MCF 10A (cell line): Measurements from ENCODE around the gene KCNQ5. TPM values are rescaled to one million over a fixed set of nuclear protein-coding genes. Genes with fewer than 3 reads are reported as not detected.

Source experiments
- BruUV-seq: library from RNA; stranded (reverse); fragments of 400-500 nt; replicated peaks from 2 replicates; lab custom pipeline; 2021; lab: Mats Ljungman, UMichigan
- CTCF ChIA-PET: fragments of 300-600 bp; sonication (Branson Sonifier 250); formaldehyde crosslinking; extraction: SDS; loops from one replicate; lab custom pipeline; 2021; ENCODE audit warnings: antibody characterized with exemption, inconsistent platforms; lab: Yijun Ruan, JAX
- POLR2A ChIA-PET: fragments of 300-600, 350-650 bp; sonication (Branson Sonifier 250); formaldehyde crosslinking; extraction: SDS; loops from one replicate; lab custom pipeline; 2020; ENCODE audit warnings: antibody characterized with exemption, inconsistent platforms; lab: Yijun Ruan, JAX
- DNase-seq: peaks from one replicate; pipeline ENCODE4 v3.0.0-alpha.2; 2018; ENCODE audit not compliant: unreplicated experiment
- H3K27ac Mint-ChIP-seq: one replicate; pipeline ENCODE4 v1.8.0; 2022; ENCODE audit warnings: mild to moderate bottlenecking, low read depth, mixed read lengths; ENCODE audit not compliant: unreplicated experiment
- H3K27me3 Mint-ChIP-seq: one replicate; pipeline ENCODE4 v1.8.0; 2022; ENCODE audit warnings: mixed read lengths; ENCODE audit not compliant: insufficient read depth, unreplicated experiment
- H3K36me3 Mint-ChIP-seq: one replicate; pipeline ENCODE4 v1.8.0; 2022; ENCODE audit warnings: mild to moderate bottlenecking, moderate library complexity, mixed read lengths; ENCODE audit not compliant: insufficient read depth, unreplicated experiment
- H3K4me1 Mint-ChIP-seq: one replicate; pipeline ENCODE4 v1.8.0; 2022; ENCODE audit warnings: mixed read lengths; ENCODE audit not compliant: insufficient read depth, unreplicated experiment
- H3K4me3 Mint-ChIP-seq: one replicate; pipeline ENCODE4 v1.8.0; 2022; ENCODE audit warnings: mild to moderate bottlenecking, moderate library complexity, mixed read lengths; ENCODE audit not compliant: unreplicated experiment
- H3K9me3 Mint-ChIP-seq: one replicate; pipeline ENCODE4 v1.8.0; 2022; ENCODE audit warnings: mixed read lengths; ENCODE audit not compliant: unreplicated experiment
- CTCF ChIP-seq: fragments of 200-600 bp; IDR thresholded peaks from one replicate; pipeline ENCODE4 v1.8.0; 2022; ENCODE audit warnings: antibody characterized with exemption, mild to moderate bottlenecking; ENCODE audit not compliant: unreplicated experiment
- intact Hi-C: fragments of 100-400 bp; cut with micrococcal nuclease; formaldehyde crosslinking; loops from 2 replicates; pipeline ENCODE4 v1.14.1; 2022
- total RNA-seq: library from RNA; stranded (reverse); gene quantifications from 2 replicates; pipeline ENCODE4 v1.2.3, GENCODE V29; 2022

The KCNQ5 gene
- total RNA-seq, 1 experiment from 2014 or later, result 10.3 TPM

DNA sequence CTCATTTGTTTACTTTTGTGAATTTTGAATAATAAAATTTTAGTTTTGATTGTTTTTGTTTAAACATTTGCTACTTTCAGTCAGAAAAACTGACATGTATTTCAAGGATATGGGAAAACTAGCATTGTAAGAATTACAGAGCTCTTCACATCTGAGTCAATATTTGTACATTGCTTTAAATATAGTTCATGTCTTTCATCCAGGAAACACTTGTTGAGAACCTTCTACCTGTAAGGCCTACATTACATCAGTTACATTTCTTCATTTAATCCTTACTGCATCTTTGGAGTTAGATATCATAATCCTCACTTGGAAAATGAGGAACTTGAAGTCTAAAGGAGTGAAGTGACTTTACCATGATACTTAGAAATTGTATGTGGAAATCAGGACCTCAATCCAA is 242.9 kb downstream of the KCNQ5 start:
- no peaks in the 10 kb centered on the region for H3K9me3 Mint-ChIP-seq
- H3K27me3 Mint-ChIP-seq, result no peaks in the 10 kb centered on the region
- H3K27ac Mint-ChIP-seq, result no peak overlapping the region
- no peak overlapping the region for H3K4me3 Mint-ChIP-seq
- peaks cover 9% of the 10 kb centered on the region for H3K4me1 Mint-ChIP-seq
- TF ChIP-seq CTCF, result no peak
- POLR2A ChIA-PET, result no interaction called here
- DNase-seq, result no peak
- no peaks in the 10 kb centered on the region for H3K36me3 Mint-ChIP-seq
- CTCF ChIA-PET, result interaction anchor here (0.6 kb wide), 1 partner anchor 48 kb away, joined by 4 read pairs; no protein-coding TSS in a partner anchor
- intact Hi-C loops, result loop anchor here (10.0 kb wide), 1 partner anchor 240 kb away; the partner anchor contains the start of gene KCNQ5
- BruUV-seq, result no TSS peak

DNA sequence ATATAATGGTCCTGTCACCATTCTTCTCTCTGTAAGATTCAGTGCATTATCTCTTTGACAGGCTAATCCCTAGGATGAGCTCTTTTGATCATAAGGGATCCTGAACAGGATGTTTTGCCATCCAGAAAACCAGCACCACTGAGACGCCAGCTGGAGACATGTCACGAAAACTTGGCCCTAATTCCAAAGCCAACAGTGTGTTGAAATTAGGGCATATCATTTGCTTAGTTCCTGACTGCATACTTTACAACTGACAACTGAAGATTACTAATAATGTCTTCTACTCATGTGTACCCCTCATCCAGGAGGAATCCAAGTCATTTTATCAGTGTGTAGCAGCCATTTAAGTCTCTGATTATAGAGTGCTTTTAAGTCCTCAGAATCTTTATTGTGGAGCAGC is 243.6 kb downstream of the KCNQ5 start:
- POLR2A ChIA-PET, result no interaction called here
- no peaks in the 10 kb centered on the region for H3K36me3 Mint-ChIP-seq
- peak; percentile 9 for DNase-seq
- no peak overlapping the region for H3K27ac Mint-ChIP-seq
- no peaks in the 10 kb centered on the region for H3K9me3 Mint-ChIP-seq
- H3K4me3 Mint-ChIP-seq, result no peak overlapping the region
- peaks cover 9% of the 10 kb centered on the region for H3K4me1 Mint-ChIP-seq
- CTCF ChIA-PET, result no interaction called here
- intact Hi-C loops, result loop anchor here (10.0 kb wide), 1 partner anchor 241 kb away; the partner anchor contains the start of gene KCNQ5
- no peaks in the 10 kb centered on the region for H3K27me3 Mint-ChIP-seq
- no TSS peak for BruUV-seq
- no peak for TF ChIP-seq CTCF

GRCh38 chr6:72869621-72870020 is 247.8 kb downstream of the KCNQ5 start:
- H3K4me1 Mint-ChIP-seq, result peaks cover 5% of the 10 kb centered on the region
- ChIA-PET POLR2A (no interaction called here), CTCF (no interaction called here)
- no peak overlapping the region for H3K27ac Mint-ChIP-seq
- no peaks in the 10 kb centered on the region for H3K9me3 Mint-ChIP-seq
- H3K36me3 Mint-ChIP-seq, result no peaks in the 10 kb centered on the region
- no peak overlapping the region for H3K4me3 Mint-ChIP-seq
- no peak for TF ChIP-seq CTCF
- intact Hi-C loops, result loop anchor here (10.0 kb wide), 1 partner anchor 245 kb away; the partner anchor contains the start of gene KCNQ5
- no TSS peak for BruUV-seq
- H3K27me3 Mint-ChIP-seq, result no peaks in the 10 kb centered on the region
- no peak for DNase-seq

- H3K9me3 Mint-ChIP-seq, result no peaks in the 10 kb centered on the region
- CTCF ChIA-PET, result interaction anchor here (0.6 kb wide), 1 partner anchor 259 kb away, joined by 3 read pairs; no protein-coding TSS in a partner anchor
- DNase-seq, result no peak
- no peak overlapping the region for H3K27ac Mint-ChIP-seq
- BruUV-seq, result no TSS peak
- H3K27me3 Mint-ChIP-seq, result no peaks in the 10 kb centered on the region
- POLR2A ChIA-PET, result no interaction called here
- no peak for TF ChIP-seq CTCF
- H3K4me1 Mint-ChIP-seq, result peaks cover 5% of the 10 kb centered on the region
- H3K4me3 Mint-ChIP-seq, result no peak overlapping the region
- intact Hi-C loops, result no loop called here
- no peaks in the 10 kb centered on the region for H3K36me3 Mint-ChIP-seq
Observed at GRCh38 chr6:72873433-72873832, 251.6 kb downstream of the KCNQ5 start.
